HG03135 (cell line): ENCODE results near the gene FAS.

Experiments
- ATAC-seq: cut with Tn5 transposase; IDR thresholded peaks from one replicate; pipeline ENCODE4 v1.9.1; 2021; ENCODE audit warnings: mild to moderate bottlenecking, moderate library complexity; ENCODE audit not compliant: unreplicated experiment

FAS gene

GRCh38 chr10:89029785-89030437 is 39.3 kb downstream of the FAS start:
- ATAC-seq, result no peak

DNA sequence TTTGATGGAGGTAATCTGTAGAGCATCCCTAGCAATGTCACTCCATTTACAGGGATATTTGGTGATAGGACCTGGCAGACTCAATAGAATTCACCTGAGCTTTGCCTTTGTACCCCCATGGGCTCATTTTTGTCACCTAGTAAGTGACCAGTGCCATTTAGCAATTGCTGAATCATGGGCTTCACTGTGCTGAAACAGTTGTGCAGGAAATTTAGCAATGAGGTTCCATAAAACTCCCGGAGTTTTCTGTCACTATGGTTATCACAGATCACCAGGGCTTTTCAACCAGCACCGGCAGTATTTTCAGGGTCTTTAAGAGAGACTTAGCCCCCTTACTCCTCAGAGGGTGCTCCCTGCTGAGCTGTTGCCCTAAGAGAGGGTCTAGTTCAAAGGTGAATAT is 40.2 kb downstream of the FAS start:
- ATAC-seq, result no peak

GRCh38 chr10:89032141-89032891 is 41.7 kb downstream of the FAS start:
- ATAC-seq, result peak; percentile 60

GRCh38 chr10:89035461-89035860 is 44.9 kb downstream of the FAS start:
- no peak for ATAC-seq

- no peak for ATAC-seq
Measured at GRCh38 chr10:89037096-89037495, 46.5 kb downstream of the FAS start.

DNA sequence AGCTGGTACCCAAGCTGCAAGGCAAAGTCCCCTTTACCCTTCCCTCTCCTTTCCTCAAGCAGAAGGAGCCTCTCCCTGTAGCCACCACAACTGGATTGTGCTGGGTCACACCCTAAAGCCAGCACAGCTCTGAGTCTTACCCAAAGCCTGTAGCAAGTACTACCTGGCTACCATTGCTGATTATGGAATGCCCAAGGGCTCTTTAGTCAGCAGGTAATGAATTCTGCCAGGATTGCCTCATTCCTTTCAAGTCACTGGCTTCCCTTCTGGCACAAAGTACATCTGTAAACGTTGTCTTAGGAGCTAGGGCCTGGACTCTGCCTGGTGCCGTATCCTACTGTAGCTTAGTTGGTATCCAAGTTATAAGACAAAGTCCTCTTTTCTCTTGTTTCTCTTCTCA is 52.0 kb downstream of the FAS start:
- no peak for ATAC-seq

GRCh38 chr10:89043052-89043451 is 52.5 kb downstream of the FAS start:
- no peak for ATAC-seq

DNA sequence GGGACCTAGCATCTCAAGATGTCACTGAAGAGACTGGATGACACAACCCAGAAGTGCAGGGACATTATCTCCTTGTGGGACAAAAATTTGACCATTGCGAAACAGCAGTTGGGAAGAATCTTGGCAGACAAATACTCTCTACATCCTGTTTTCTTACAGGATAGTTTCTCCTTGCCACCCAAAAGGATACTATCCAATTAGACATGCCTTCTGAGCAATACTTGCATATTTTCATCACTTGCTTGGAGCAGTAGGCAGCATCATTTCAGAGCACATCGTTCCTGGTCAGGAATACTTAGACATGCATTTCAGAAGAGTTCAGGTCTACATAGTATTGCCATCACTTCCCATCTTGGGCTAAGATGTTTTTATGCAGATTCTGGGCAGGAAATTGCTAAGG is 56.8 kb downstream of the FAS start:
- no peak for ATAC-seq

DNA sequence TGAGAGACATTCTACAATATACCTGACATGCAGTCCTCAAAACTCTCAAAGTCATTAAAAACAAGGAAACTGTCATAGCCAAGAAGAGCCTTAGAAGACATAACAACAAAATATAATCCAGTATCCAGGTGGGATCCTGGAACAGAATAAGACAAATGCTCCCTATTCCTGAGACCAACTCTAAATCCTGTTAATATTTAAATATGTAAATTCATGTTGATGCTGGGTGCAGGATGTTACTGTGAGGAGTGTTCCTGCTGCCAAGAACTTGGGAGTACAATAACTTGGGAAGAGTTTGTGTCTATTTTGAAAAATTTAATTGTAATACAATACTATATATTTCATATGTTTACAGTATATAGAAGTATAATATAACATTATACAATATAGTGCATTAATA is 61.0 kb downstream of the FAS start:
- no peak for ATAC-seq

DNA sequence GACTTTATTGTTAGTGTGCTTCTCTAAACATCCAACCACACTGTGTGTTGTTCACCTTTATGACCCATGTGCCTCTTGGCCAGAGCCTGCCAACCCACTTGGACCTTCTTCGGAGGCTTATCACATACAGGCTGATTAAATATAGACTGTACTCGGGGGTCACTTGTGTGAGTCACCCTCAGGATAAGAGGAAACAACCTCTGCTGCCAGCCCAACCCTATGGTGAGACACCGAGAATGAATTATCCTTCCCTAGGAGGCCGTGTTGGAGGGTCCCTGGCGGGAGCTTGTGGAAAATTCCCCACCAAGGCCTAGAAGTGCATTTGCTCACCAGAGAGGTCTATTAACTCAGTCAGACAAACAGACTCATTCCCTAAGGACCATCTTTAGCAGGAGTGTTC is 63.0 kb downstream of the FAS start:
- ATAC-seq, result no peak

GRCh38 chr10:89055159-89055558 is 64.6 kb downstream of the FAS start:
- no peak for ATAC-seq

GRCh38 chr10:89062861-89063260 is 72.3 kb downstream of the FAS start:
- ATAC-seq, result no peak

DNA sequence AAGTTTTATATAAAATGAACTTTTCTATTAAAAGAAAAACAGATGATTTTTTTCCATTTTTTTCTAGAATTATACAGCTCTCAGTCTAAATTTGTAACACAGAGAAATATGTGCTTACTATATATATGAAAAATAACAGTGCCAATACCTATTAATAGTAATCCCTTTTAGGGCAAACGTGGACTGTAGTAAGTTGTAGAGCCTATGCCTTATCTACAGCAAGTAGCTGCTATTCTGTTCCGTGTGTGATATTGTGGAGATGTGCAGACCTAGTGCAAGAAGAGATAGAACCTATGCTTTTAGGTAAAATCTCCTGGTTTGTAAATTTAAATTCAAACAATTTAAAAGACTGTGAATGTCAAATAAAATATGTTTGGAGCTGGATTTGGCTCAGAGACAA is 72.9 kb downstream of the FAS start:
- ATAC-seq, result no peak

DNA sequence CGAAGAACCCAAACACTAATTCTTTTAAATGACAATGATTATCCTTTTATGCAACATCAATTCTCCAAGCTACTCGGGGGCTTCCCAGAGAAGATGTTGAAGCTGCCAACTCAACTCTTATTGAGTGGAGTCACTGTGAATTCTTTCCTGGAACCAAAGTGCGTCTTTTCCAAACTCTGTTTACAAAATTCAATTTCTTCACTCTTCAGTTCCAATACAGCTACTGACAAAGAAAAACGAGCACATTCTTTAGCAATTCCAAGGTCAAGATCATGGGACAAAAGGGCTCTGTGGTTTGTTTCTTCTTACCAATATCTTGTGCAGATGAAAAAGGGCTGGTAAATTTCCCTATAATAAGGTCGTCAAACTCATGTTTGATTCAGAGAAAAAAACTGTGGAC is 74.2 kb downstream of the FAS start:
- ATAC-seq, result no peak
